Stimulated activated CD8-positive, alpha-beta memory T cell treated with anti-CD3 and anti-CD28 coated beads, Interleukin-15, amount 100 ng/mL, for 48 hours (primary cell): ENCODE measurements around the gene PARD3B.
"Not testable (repeated sequence)": the region's sequence is repeated elsewhere in the genome, so short reads cannot be mapped to it uniquely, and the experiment has no call there.

Experiments
- DNase-seq, 2 donors: peaks; one replicate each; pipeline ENCODE4 v3.0.0-alpha.2; 2020; ENCODE audit warnings: low read depth in 2 of 2

The PARD3B gene

DNA sequence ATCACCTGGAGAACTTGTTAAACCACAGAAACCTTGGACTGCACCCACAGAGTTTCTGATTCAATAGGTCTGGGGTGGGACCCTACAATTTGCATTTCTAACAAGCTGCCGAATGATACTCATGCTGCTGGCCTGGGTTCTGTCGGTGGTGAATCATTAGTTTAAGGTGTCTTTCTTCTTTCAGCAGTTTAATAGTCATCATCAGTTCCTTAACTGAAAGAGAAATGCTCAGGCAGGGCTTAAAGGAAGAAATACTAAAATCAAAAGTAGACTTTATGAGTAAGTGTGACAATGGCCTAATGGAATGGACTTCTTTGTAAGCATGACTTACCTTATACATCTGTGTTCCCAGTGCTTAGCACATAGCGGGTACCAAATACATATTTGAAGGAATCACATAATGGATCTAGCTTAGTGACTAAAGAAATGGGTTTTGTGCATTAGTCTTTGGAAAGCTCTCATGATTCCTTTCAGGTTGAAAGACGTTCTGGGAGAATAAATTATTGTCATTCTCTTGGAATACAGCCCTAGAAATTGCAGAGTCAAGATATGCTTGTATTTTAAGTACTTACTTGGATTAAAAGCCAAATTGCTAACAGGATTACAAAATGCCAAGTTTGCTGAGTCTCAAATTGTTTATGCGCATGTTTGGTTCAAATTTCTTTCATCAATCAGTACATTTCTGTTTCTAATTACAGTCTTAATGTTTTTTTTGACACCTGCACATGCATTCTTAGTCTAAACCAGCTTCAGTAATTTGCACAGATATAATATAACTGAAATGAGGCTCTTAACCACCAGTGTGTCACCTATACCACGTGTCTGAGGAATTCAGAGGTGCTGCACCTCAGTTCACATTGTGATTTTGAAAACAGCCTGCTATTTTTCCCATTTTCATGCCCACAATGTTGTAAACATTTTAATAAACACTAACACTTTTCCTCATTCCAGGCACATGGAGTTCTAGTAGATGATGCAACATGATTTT, 916.7 kb downstream of the PARD3B start:
- DNase-seq, result peak in 1 of 2 donors; percentile 4

DNA sequence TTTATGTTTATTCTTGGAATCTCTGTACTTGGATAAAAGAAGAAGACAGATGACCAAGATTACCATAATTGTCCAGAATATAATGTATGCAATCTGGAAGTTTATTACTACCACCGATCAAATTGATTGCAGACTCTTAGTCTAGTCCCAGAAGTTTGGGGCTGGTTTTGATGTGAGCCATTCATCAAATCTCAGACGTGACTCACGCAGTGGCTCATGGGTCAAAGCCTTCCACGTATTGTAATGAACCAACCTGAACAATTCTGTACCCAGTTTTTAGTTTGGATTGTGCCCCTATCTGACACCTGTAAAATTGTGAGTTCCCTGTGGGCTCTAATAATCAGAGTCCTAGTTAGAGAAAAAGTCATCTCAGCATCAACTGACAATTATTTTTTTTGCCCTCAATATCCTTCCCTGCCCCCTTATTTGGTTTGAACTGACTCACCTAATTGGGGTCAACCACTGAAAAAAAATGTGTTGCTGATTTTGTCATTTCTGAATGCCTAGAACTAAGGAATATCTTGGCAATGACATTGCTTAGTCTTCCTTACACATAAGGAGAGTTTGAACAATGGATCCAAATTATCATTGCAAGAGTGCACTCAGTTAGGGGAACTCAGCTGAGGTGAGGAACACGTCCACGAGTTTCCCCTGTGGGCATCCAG, 917.5 kb downstream of the PARD3B start:
- DNase-seq, result no peak

DNA sequence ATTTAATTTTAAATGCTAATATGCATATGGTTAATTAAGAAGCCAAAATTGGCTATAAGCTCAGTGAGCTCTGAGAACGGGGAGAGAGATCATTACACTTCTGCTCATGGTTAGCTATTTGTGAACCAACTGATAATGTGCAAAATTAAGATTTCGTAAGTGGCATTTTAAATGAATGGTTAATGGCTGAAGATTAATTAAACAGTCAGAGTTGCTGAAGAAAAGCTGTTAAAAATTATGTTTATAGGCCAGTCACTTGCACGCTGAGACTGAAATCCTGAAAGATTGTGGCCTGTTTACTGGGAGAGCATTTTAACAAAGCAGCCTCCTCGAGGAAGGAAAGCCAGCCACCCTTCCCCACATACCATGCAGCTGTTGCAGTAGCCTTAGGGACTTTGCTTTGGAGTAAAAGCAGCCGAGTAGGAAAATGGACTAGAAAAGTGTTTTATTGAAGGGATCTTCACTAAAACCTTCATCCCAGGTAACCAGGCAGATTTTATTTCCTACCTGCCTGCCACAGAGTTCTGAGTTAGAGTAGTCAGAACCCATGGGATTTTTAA, 918.3 kb downstream of the PARD3B start:
- DNase-seq, result no peak

DNA sequence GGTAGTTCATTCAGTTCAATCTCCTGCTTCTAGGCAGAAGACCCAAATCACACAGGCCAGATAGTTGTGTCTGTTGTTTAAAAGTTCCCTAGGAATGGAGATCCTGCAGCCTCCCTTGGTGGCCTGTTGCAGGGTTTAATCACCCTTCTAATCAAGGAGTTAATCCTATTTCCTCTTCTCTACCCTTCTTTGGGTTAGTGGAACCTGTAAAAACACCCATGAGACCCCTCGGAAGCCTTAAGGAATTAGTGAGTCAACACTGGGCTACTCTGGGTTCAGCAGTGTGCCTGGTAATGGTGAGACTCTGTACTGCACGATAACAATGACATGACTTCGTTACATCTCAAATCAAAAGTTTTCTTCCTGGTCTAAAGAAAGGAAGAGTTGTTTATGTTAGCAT, 919.4 kb downstream of the PARD3B start:
- DNase-seq, result no peak

DNA sequence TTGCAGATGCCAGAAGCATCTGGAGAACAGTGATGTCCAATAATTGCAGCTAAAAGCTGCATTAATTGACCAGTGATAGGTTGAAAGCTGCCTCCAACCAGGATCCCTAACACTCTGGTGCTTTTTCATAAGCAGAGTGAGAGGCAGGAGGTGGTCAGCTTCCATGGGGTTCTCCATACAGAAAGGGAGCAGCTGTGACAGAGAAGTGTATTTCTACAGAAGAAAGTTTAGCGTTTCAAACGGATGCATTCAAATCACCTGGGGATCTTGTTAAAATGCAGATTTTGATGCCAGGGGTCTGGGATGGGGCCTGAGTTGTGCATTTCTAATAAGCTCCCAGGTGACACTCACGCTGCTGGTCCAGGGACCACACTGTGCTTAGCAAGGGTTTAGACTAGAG, 920.5 kb downstream of the PARD3B start:
- no peak for DNase-seq

DNA sequence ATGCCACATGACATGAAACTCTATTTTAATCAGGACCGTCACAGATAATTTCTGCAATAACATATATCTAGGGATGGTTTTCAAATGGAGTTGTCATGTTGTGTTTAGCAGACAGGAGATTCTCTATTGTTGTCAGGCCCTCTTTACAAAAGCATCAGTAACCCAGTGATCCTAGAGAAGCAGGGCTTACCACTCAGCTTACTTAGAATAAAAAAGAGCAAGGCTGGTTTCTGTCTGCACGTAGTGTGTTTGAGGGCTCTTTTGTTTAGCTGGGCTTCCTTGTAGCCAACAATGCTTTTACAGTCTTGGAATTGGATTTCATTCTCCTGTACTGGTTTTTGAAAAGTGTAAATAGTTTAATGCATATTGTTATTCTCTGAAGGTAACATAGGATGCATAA, 926.5 kb downstream of the PARD3B start:
- no peak for DNase-seq

DNA sequence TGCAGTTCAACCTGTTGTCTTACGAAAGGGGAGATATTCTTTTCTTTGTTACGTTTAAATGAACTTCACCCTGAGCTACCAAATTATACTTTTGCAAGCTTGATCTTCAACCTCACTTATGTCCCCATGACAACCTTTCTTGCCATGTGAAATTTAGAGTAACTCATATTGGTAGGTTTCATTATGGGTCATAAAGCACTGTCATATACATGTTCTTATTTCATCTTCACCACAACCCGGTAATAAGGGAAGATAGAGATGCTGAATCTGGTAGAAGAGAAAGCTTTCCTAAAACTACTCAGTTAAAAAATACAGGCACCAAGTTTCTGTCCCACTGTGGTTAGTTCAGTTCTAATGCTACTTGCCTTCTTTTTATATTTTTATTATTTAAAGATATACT, 928.5 kb downstream of the PARD3B start:
- no peak for DNase-seq

DNA sequence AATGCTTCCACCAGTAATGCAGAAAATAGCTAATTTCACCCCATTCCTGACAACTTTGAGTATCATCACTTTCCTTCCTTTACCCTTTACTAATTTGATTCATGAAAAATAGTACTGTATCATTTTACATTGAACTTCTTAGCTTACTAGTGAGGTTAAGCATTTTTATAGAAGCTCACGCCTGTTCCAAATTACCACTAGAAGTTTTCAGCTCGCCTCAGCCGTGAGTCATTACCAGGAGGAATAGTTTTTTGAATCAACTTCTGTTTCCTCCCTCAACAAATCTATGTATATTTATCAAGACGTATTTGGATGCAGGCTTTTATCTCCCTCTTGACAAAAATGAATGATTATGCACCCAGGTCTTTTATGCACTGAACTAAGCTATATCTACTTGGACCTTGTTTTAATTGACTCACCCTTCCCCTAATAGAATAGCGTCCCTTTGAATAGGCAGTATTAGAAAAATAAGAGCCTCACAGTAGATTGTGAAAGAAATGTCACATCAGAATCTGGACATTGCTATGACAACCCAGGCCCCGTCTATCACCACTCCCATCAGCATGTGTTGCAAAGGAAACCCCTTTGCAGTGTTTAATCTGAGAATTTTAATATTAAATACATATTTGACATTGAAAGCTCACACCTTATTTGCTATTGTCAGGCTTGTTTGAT, 929.6 kb downstream of the PARD3B start:
- no peak for DNase-seq

DNA sequence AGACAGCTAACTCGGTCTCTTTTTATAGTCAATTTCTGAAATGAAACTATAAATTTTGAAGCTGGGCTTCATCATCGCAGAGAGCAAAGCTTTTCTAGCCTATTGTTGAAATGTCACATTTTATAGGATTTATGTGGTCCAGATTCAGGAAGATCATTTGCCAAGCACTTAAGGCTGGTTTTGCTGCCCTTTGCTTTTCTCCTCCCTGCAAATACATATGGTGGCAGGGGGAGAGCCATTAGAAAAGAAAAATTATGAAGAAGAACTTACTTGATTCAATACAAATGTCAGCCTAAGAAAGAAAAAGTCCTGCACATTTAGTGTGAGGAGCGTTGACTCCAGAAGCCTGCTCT, 930.1 kb downstream of the PARD3B start:
- no peak for DNase-seq

DNA sequence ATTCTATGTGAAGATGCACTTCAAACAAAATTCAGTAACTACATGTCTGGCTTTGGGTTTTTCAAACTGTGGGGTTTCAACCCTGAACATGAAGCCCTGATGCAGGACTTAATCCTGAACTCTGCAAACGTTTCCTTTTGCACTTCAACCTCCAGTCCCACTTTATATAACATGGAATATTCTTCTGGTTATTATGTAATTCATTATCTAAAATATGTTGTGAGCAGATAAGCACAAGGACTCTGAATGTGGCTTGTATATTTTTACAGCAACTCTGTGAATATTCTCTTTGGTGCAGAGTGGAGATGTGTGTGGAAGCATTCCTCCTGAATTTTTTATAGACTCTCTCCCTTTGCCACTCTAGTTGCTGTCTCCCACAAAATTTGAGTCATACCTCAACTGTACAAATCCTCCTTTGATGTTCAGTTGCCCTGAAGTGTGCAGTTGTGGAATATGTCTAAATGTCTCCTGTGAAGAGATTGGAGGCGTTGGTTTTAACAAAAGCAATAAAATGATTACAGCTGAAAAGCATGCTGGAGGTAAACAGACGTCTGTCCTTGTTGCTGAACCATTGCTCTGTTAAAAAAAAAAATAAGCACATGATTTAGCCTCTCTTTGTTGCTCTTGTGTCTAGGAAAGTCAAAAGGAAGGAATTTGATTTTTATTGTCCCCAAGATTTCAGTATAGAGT, 931.9 kb downstream of the PARD3B start:
- no peak for DNase-seq

DNA sequence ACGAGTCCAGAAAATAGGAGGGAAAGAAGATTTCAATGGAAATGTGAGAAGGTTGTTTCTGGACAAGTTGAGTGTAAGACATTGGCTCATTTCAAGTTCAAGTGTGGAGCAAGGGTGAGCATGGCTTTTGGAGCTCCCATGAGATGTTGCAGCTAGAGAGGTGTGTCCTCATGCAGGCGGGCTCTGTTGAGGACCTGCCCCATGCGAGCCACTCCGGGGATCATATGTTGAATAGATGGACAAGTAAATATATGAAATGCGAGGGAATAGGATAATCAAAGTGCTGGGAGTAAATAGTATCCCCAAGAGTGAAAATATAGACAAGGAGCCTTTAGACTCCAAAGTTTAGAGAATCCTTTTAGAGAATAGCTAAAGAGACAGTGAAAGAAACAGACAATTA, 936.6 kb downstream of the PARD3B start:
- DNase-seq, result no peak

DNA sequence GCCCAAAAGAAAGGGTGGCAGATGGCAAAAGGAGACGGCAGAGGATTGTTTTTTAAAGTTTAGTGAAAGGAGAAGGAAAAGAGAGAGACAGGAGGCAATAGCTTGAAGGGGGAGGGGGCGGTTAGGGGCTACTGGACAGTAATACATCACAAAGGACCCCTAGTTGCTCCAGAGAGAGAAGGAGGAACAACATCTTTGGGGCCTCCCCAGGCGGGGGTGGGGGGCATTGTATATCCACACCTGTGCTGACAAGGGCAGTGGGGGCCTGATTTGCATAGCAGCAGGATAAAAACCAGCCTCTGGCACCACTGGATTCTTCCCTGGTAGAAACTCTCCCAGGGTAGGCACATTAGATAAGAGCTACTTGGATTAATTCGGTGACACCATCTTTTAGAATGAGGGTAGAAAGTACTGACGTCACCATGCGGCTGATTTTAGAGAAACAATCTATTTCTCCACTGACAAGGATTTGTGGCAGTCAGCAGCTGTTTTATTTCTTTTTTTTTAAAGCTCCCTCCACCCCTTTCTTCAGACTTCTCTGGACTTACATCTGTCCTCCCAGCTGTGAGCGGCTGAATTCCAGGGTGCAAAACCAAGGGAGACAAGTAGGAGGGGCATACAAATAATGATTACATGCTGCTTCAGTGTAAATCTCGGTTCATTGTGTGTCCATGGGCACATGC, 937.3 kb downstream of the PARD3B start:
- DNase-seq, result no peak

DNA sequence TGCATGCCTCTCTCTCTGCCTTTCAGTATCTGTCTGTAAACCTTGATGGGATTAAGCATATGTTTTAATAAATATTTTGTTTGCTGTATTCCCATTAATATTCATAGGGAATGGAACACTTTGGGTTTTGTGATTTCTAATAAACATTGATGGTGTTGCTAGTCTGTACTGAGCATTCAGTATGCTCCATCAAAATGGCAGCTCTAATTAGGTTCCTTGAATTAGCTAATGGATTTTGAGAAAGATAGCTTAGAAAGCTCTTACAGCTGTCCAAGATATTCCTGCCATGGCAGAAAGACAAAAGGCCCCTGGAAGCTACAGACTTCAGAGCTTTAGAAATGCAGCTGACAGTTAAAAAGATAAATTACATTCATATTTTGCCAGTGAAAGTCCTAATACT, 937.8 kb downstream of the PARD3B start:
- DNase-seq, result no peak

DNA sequence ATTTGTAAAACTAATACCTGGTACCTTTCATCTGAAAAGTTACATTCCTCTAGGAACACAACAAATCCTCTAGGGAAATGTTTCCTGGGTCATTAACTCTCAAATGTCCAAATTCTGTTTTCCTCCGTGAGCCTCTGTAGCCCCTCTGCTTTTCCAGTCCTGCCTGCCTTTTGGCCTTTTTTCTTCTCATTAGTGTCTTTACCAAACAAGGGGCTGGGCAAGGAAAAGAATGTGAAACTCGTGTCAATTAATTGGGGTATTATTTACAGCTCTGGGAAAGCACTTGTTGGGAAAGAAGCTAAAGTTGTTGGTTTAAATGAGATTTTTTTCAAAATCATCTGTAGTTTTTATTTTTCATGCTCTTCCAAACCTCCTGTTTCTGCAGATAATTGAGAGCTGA, 938.9 kb downstream of the PARD3B start:
- DNase-seq, result no peak

DNA sequence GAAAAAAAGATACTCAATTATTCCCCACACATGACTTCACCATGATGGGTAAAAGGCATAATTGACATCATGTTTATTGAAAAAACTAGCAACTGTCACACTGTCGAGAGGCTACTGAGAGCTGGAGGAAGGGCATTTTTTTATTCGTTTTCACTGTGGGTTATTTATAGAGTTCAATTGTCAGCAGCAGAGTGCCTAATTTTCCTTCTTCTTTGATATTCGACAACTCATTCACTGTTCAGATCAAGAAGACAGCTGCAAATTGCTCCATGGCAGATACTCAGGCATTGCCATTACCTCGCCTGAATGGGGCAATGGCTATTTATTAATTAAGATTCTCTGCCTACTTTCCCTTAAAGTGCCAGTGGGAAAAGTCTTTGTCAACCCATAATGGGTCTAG, 939.5 kb downstream of the PARD3B start:
- no peak for DNase-seq

DNA sequence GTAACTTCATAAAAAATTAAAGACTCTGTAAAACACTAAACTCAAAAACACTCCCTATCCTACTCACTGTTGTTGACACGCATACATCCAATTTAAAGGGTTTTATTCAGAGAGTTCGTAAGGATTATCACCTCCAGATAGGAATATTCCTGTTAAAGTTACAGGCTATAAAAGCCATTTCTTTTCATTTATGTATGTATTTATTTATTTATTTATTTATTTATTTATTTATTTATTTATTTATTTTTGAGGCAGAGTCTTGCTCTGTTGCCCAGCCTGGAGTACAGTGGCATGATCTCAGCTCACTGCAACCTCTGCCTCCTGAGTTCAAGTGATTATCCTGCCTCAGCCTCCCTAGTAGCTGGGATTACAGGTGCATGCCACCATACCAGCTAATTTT, 948.3 kb downstream of the PARD3B start:
- not testable (repeated sequence) for DNase-seq

DNA sequence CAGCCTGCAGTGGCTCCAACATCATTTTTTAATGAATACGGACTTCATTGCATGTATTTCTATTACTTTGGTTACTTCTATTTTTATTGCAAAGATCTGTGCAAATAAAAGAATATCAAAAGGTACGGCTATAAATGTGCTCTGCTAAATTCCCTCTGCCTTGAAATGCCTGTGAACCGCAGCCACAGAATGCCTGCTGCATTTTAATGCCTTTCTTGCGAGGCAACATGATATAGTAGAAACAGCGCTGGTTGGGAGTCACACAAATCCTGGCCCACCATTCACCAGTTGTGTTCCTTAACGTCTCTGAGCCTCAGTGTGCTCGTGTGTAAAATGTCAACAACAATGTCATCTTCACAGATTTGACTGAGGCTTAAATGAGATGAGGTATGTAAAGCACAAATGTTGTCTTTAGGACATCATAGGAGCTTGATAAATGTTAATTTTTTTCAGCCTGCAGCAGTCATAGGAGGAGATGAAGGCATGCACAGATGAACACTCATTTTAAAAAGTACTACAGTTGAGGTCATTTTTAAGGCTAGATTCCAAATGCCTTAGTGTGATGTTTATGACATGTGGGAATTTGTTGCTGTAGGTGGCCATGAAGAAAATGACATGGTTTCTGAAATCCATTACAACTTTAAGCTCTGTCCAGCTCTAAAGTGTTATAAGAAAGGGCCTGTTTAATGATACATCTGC, 949.4 kb downstream of the PARD3B start:
- no peak for DNase-seq

DNA sequence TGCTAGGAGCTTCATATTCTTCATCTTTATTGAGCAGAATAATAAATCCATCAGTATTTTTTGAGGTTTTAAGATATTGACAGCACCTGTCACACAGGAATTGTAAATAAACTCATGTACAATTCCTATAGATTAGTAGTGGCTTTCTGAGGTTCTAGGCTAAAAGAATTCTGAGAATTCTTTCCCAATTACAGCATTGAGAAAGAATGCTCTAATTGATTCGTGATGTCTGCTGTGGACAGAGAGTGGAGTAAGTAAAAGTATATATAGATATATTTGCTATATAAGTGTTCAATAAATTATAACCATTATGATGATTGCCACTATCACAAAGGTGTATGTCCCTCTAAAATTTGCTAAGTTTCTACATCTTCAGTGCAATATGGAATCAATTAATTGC, 950.5 kb downstream of the PARD3B start:
- DNase-seq, result no peak

DNA sequence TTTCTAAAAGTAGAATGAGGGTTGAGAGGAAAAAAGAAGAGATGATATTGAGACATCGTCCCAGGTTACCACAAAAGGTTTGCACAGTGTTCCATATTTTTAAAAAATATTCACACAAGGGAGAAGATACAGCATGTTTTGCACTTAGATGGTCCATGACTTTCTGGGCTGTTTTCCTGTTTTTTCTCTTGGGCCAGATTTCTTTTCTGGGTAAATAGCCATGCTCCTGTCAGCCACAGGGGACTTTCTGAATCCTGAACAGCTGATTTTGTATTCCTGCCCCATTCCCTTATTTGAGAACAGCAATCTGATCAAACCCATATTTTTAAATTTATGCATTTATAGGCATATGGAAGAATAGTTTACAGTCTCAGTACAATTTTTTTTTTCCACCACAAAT, 951.1 kb downstream of the PARD3B start:
- DNase-seq, result no peak

DNA sequence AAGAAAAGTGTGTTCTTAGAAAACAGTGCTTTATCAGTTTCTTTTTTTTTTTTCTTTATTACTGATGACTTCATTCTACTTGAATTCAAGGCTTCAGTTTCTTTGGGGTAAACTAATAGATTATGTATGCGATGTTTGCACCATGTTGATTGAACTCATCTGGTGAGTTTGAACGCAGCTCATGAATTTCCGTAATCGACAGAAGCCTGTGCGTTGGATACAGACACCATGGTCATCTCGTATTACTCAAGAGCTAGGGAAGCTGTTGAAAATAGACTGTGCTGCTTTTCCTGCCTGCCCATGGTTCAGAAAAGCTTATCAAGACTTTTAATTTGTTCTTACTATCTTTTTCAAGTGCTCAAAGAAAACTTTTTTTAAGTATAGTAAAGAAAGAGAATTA, 951.5 kb downstream of the PARD3B start:
- no peak for DNase-seq

DNA sequence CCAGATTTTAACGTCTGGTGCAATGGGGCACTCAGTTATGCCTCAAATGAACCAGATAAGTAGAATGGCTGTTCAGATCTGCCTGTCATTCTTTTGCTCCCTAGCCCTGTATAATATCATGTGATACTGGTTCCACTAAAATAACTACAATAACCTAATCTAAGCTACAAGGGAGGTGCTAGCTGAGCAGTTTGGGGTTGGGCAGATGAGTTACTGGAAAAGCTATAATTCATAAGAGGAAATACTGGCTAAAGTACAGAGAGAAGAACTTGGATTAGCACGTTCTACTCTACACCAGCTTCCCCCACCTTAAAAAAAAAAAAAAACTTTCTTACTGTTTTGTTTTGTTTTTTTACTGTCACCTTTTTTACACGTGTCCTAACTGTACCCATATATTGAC, 953.7 kb downstream of the PARD3B start:
- DNase-seq, result no peak
